GM18907 (cell line): ENCODE measurements around the gene CXXC5.
"Not testable (repeated sequence)": the region's sequence is repeated elsewhere in the genome, so short reads cannot be mapped to it uniquely, and the experiment has no call there.

Experiments used
- ATAC-seq: cut with Tn5 transposase; IDR thresholded peaks from one replicate; pipeline ENCODE4 v1.9.1; 2021; ENCODE audit warnings: mild to moderate bottlenecking, moderate library complexity; ENCODE audit not compliant: unreplicated experiment

Gene CXXC5

GRCh38 chr5:139708877-139709581 lies 60.9 kb downstream of the CXXC5 start:
- ATAC-seq = no peak

GRCh38 chr5:139709582-139710318 lies 61.6 kb downstream of the CXXC5 start:
- ATAC-seq = no peak

- ATAC-seq = no peak
Observed at GRCh38 chr5:139710319-139711066, 62.3 kb downstream of the CXXC5 start.

GRCh38 chr5:139711067-139711905 lies 63.1 kb downstream of the CXXC5 start:
- ATAC-seq = no peak

- no peak for ATAC-seq
Observed at GRCh38 chr5:139711906-139712224, 63.7 kb downstream of the CXXC5 start.

GRCh38 chr5:139712412-139712811 lies 64.3 kb downstream of the CXXC5 start:
- no peak for ATAC-seq

GRCh38 chr5:139713898-139714297 lies 65.7 kb downstream of the CXXC5 start:
- not testable (repeated sequence) for ATAC-seq

GRCh38 chr5:139717221-139717620 lies 69.1 kb downstream of the CXXC5 start:
- no peak for ATAC-seq

- not testable (repeated sequence) for ATAC-seq
Observed at GRCh38 chr5:139718403-139718802, 70.3 kb downstream of the CXXC5 start.

GRCh38 chr5:139719970-139720369 lies 71.8 kb downstream of the CXXC5 start:
- not testable (repeated sequence) for ATAC-seq

GRCh38 chr5:139723986-139724587 lies 75.9 kb downstream of the CXXC5 start:
- no peak for ATAC-seq

GRCh38 chr5:139725073-139725830 lies 77.1 kb downstream of the CXXC5 start:
- ATAC-seq = no peak

GRCh38 chr5:139726248-139726647 lies 78.1 kb downstream of the CXXC5 start:
- ATAC-seq = no peak

- peak; percentile 54 for ATAC-seq
Observed at GRCh38 chr5:139727615-139728014, 79.5 kb downstream of the CXXC5 start.

- no peak for ATAC-seq
Observed at GRCh38 chr5:139731281-139731680, 83.1 kb downstream of the CXXC5 start.

GRCh38 chr5:139732019-139732418 lies 83.9 kb downstream of the CXXC5 start:
- no peak for ATAC-seq

- no peak for ATAC-seq
Observed at GRCh38 chr5:139733010-139733688, 85.0 kb downstream of the CXXC5 start.
